ENCODE results near the gene PIGZ.

GRCh38 chr3:196954832-196955231 lies 13.8 kb downstream of the PIGZ start:
- TF ChIP-seq CTCF (IDR thresholded peaks at IDR 0.05) (no peak), POLR2A (IDR thresholded peaks at IDR 0.05) (no peak), POLR2AphosphoS5 (IDR thresholded peaks at IDR 0.05; ENCODE audit: insufficient read depth in 1 of 2, low read depth in 1 of 2) (no peak)
